HS-5 (cell line): ENCODE data around the gene DAP3.
"Not testable (repeated sequence)": the region's sequence is repeated elsewhere in the genome, so short reads cannot be mapped to it uniquely, and the experiment has no call there.

ENCODE experiments used
- DNase-seq: peaks from one replicate; pipeline ENCODE4 v3.0.0-alpha.2; 2012; ENCODE audit warnings: low read depth

DAP3 gene

DNA sequence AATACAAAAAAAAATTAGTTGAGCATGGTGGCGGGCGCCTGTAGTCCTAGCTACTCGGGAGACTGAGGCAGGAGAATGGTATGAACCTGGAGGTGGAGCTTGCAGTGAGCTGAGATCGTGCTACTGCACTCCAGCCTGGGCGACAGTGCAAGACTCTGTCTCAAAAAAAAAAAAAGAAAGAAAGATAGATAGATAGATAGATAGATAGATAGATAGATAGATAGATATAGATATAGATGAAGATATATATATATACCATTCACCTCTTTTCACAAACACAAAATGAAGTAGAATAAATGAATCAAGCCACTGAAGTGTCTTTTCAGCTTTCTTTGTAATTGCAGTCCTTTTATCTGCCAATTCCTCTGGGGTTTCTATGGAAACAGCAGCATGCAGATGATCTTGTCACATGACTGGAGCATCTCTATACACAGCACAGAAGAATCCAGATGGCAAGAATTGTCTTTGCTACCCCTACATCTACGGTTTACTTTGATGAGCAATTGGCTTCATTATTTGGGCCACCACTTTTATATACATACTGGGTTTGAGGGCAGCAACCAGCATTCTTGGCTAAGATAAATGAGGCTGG lies 29.7 kb downstream of the DAP3 start:
- not testable (repeated sequence) for DNase-seq

DNA sequence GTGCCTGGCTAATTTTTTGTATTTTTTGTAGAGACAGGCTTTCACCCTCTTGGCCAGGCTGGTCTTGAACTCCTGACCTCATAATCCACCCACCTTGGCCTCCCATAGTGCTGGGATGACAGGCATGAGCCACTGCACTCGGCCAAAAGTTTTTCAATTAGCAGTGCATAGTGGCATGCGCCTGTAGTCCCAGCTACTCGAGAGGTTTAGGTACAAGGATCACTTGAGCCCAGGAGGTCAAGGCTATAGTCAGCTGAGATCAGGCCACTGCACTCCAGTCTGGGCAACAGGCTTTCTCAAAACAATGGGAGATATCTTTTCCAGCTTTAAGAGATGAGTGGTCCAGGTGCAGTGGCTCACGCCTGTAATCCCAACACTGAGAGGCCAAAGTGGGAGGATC lies 30.8 kb downstream of the DAP3 start:
- DNase-seq: no peak

DNA sequence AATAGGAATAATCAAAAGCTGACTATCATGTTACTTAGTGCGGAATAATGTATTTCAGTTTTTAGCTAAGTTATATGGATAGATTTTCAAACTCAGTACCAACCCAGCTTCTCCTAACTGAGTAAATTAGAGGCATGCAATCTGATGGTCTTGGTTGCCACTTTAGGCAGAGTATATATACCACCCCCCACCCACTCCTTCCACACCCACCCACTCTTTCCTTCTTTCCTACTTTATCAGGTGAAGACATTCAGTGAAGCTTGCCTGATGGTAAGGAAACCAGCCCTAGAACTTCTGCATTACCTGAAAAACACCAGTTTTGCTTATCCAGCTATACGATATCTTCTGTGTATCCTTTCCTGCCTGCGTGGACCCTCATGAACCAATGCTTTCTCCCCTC lies 36.3 kb downstream of the DAP3 start:
- no peak for DNase-seq

DNA sequence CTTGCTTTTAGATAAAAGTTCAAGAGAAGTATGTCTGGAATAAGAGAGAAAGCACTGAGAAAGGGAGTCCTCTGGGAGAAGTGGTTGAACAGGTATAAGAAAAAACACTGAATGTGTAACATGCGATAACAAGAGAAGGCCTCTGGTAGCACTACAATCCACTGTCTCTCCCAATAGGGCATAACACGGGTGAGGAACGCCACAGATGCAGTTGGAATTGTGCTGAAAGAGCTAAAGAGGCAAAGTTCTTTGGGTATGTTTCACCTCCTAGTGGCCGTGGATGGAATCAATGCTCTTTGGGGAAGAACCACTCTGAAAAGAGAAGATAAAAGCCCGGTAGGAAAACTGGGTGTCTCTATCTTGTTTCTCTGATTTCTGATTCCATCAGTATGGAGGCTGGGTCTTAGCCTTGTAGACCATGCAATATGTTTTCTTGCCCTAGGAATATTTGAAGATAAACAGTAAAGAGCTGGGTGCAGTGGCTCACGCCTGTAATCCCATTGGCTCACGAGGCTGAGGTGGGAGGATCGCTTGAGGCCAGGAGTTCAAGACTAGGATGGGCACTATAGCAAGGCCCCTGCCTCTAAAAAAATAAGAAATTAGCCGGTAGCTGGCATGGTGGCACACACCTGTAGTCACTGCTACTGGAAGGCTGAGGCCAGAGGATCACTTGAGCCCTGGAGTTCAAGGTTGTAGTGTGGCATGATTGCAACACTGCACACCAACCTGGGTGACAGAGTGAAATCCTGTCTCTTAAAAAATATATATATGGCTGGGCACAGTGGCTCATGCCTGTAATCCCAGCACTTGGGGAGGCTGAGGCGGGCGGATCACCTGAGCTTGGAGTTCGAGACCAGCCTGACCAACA lies 40.4 kb downstream of the DAP3 start:
- peak; percentile 6 for DNase-seq

DNA sequence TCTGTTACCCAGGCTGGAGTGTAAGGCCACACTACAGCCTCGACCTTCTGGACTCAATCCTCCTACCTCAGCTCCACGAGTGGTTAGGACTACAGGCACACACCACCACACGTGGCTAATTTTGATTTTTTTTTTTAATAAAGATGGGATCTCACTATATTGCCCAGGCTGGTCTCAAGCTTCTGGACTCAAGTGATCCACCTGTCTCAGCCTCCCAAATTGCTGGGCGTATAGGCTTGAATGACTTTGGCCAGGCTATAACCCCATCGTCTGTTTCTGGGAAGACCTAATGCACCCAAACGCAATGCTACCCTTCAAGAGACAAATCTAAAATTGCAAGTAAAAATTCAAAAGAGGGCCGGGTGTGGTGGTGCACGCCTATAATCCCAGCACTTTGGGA lies 52.1 kb downstream of the DAP3 start:
- no peak for DNase-seq

DNA sequence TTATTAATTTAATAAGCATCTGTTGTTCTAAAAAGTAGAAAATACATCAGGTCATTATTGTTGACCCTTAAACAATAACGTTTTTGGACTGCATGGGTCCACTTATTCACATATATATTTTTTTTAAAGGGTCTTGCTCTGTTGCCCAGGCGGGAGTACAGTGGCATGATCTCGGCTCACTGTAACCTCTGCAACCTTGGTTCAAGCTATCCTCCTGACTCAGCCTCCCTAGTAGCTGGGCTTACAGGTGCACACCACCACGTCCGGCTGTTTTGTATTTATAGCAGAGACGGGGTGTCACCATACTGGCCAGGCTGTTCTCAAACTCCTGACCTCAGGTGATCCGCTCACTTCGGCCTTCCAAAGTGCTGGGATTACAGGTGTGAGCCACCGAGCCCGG lies 53.0 kb downstream of the DAP3 start:
- DNase-seq: no peak

DNA sequence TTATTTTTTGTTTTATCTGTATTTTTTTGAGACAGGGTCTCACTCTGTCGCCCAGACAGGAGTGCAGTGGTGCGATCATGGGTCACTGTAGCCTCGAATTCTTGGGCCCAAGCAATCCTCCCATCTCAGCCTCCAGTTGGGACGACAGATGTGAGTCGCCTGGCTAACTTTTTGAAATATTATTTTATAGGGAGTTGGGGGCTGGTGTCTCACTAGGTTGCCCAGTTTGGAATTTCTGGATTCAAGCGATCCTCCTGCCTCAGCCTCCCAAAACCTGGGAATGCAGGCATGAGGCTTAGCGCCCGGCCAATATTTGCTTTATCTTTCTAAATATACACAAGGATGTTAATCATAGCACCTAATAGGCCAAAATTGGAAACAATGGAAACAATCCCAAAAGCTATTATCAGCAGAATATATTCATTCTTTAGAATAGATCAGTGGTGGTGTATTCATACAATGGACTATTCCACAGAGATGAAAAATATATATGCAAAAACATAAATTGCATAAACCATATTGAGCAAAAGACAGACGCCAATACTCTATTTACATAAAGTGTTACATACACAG lies 55.9 kb downstream of the DAP3 start:
- DNase-seq: no peak

DNA sequence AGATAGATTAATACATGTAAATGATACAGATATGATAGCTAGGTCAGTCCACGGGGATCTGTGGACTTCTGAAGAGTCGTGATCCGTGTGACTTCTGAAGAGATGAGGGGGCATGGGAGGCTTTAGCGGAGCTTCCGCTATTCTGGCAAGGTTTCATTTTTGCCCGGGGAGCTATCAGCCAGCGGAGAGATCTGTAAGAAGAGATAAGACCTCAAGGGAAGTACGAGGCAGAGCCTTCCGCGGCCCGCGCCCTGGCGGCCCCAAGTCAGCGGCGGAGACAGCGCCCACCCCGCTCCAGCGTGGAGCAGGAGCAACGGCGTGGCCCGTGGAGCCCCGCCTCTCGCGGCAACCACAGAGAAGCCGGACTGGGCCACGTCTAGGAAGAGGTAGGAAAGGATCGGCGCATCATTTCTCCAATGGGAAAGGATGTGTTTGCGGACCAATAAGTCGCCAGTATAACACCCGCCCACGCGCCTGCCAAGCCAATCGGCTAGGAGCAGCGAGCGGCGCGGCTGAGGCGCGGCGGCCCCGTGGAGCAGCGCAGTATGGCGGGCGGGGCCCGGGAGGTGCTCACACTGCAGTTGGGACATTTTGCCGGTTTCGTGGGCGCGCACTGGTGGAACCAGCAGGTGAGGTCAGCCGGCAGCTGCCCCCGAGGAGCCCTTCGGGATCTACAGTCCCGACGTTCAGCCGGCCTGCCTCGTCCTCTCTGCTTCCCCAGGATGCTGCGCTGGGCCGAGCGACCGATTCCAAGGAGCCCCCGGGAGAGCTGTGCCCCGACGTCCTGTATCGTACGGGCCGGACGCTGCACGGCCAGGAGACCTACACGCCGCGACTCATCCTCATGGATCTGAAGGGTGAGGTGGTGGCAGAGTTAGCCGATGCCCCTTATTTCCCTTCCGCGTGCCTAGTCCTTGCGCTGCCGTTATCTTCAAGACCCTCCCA lies 56.7 kb downstream of the DAP3 start:
- peak; percentile 92 for DNase-seq

DNA sequence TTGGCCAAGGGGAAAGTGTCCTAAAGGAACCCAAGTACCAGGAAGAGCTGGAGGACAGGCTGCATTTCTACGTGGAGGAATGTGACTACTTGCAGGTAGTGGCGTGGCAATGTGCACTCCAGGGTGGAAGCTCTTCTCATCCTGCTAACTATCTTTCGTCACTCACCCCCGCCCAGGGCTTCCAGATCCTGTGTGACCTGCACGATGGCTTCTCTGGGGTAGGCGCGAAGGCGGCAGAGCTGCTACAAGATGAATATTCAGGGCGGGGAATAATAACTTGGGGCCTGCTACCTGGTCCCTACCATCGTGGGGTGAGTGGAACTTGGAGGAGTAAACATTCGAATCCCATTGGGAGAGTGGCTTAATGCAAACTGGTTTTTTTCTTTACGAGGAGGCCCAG lies 58.7 kb downstream of the DAP3 start:
- DNase-seq: not testable (repeated sequence)

DNA sequence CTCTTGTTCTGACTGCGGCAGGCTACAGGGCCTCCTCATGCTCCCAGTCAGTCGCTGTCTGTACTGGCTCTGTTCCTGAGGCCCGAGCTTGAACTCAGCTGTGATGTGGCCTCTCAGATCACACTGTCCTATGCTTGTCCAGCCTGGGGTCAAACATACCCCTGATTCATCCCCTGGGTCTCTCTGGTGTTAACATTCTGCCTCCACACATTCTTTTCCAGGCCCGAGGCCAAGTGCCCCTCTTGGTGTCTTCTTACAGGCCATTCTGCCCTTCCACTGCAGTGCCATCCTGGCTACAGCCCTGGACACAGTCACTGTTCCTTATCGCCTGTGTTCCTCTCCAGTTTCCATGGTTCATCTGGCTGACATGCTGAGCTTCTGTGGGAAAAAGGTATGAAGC lies 59.2 kb downstream of the DAP3 start:
- DNase-seq: not testable (repeated sequence)

DNA sequence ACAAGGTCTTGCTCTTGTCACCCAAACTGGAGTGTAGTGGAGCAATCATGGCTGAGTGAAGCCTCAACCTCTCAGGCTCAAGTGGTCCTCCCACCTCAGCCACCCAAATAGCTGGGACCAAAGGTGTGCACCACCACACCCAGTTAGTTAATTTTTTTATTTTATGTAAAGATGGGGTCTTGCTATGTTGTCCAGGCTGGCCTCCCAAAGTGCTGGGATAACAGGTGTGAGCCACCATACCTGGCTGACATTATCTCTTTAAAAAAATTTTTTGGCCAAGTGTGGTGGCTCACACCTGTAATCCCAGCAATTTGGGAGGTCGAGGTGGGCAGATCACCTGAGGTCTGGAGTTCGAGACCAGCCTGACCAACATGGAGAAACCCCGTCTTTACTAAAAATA lies 70.1 kb downstream of the DAP3 start:
- not testable (repeated sequence) for DNase-seq

DNA sequence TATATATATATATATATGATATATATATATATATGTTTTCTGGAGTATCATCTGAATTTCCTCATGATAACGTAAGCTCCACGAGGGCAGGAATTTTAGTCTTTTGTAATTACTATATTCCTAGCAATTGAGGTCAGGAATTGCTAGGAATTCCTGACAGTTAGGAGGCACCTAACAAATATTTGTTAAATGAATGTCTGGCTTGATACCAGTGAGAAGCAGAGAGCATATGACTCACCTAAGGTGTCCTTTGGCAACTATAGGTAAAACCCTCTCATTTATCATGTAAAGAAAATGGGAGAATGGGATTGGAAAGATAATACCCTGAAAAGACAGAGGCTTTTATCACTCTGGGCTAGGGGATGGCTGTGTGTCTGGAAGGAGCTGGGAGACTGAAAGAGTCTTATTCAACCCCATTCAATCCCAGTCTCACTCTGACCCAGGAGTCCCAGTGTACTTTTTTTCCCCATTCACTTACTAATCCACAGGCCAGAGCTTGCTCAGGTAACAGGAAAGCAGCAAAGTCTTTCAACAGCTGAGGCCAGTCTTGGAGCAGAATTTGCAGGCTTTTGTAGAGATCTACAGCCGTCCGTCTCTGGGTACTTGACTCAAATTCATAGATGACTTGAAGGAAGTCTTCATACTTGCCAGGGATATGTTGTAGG lies 71.2 kb downstream of the DAP3 start:
- no peak for DNase-seq

DNA sequence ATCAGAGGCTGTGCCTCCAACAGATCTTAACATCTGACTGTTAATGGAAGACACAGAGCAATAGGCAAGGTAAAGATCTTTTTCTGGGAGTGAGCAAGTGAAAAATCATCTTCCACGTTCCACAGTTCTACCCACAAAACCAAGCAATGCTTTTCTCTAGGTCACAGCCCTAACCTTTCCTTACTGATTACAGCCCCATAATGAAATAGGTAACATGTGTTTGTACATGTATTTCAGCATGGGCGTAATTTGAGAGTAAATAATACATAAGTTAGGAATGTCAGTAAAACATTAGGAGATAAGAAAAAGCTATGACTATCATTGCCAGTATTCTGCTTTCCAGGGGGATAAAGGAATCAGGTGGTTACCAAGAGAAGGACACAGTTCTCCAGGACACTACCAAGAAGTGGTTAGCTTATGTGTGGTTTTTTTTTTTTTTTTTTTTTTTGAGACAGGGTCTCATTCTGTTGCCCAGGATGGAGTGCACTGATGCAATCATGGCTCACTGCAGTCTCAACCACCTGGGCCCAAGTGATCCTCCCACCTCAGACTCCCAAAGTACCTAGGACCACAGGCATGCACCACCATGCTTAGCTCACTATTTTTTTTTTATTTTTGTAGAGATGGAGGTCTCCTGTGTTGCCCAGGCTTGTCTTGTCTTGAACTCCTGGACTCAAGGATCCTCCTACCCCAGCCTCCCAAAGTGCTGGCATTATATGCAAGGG lies 72.0 kb downstream of the DAP3 start:
- no peak for DNase-seq

DNA sequence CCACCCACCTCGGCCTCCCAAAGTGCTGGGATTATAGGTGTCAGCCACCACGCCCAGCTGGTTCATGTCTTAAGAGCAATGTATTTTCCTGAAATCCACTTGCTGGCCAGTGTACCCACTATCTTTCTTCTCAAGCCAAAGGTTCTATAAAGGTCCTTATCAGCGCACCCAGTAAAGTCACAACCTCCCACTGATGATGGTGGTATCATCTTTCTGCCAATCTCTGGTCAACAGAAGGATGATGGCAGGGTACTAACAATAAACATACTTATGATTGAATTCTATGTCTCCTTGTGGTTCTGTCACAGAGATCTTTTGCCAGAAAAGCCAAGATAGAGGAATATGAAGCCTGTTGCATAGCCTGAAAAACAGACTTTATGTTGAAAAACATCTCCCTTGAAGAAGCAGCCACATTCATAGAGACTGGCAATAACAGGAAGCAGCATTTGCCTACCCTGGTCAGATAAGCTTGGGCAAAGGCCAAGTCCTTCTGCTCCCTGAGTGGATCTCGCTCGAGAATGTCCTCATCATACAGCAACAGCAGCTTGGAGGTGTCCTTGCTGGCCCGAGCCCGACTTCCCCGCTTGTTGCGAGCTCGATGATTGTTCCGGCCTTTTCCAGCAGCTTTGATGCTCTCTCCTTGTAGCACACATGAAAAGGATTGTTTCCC lies 73.0 kb downstream of the DAP3 start:
- no peak for DNase-seq

DNA sequence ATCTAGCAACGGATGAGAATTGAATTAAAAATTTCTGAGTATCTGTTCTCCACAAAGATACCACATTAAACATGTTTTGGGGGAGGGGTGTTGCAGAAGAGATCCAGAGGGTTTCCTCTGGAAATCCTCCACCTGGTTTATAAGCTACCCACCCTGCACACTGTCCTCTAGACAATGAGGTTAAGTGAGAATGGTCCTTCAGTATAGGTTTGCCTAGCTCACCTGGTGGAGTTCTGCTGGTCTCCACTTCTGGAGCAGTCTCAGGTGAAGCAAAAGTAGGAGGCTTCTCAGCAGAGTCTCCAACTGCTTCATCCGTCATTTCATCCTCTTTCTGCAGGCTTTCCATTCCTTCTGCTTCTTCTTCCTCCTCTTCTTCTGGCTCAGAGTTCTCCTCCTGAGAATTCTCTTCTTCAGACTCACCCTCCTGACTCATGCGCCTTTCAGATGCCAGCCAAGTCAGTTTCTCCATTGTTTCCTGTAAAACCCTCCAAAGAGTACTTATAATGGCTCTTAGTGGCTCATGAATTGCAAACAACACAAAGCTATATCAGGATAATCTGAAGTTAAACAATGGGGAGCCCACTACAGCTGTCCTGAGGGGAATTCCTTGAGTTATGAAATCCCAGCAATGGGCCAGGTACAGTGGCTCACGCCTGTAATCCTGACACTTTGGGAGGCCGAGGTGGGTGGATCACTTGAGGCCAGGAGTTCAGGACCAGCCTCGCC lies 74.4 kb downstream of the DAP3 start:
- peak; percentile 89 for DNase-seq

DNA sequence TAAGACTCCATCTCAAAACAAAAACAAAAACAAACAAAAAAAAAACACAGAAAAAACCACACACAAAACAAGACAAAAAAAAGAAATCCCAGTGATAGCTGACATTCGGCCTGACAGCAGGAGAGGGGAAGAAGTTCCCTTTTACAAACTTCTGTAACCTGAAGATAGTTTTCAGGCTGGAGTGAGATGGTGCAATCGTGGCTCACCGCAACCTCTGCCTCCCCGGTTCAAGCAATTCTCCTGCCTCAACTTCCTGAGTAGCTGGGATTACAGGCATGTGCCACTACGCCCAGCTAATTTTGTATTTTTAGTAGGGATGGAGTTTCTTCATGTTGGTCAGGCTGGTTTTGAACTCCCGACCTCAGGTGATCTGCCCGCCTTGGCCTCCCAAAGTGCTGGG lies 75.1 kb downstream of the DAP3 start:
- not testable (repeated sequence) for DNase-seq

DNA sequence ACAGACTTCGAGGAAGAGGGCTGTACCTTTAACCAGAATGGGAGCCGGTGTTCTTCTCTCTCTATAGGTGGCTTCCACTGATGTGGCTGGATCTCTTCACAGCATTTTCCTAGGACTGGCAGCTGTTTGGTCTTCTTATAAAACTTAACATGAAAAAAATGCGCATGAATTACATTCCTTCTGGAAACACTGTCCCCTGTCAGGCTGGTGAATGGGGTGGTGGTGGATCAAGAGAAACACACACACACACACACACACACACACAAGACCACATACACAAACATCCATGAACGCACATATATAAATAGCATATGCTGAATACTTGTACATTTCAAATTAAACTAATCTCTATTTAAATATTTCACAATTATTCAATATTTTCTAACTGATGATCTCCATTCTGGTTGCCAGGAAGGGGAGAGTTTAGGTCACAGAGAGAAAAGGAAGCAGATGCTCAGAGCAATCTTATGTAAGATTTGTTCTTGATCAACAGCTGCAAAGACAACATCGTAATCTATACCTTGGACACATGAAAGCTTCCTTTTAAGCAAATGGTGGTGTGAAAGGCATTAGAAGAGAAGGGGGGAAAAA lies 78.6 kb downstream of the DAP3 start:
- DNase-seq: not testable (repeated sequence)

DNA sequence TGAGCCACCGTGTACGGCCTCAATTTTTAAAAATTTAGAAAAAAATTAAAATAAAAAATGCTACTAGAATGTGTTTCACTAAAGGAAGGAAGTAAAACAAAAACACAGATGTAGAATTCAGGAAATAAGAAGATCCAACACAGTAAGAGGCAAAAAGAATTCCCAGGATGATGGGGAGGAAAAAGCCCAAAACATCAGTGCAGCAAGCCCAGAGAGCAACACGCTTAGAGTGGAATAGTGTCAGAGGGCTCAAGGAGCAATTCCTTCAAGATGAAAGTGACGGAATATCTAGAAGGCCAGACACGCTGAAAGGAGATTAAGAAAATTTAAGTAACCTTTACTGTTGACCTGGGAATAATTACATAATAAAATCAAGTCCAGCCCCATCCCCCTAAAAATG lies 80.4 kb downstream of the DAP3 start:
- no peak for DNase-seq

DNA sequence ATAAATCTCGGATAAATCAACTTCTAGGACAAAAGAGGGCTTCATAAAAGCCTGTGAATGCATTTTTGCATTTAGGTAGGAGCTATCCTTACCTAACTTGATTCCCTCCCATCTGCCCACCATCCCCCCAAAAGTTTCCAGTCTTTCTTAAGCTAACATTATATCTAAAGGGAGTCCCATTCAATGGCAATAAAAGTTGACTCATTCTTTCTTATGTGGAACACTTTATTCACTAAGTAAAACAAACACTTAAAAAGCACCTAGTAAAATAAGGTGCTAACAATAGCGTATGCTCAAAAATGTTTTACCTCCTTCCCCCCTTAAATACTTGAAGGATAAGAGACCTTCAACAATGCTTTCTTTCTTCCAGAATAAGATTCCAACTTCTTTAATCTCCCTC lies 84.3 kb downstream of the DAP3 start:
- DNase-seq: no peak
